GM19238 (cell line): ENCODE data around the gene MYCBP2.
"Not testable (repeated sequence)": the region's sequence is repeated elsewhere in the genome, so short reads cannot be mapped to it uniquely, and the experiment has no call there.

Experiments used
- DNase-seq: peaks from one replicate; pipeline ENCODE4 v3.0.0; 2011; ENCODE audit warnings: low spot score; ENCODE audit not compliant: insufficient read length

Gene MYCBP2

DNA sequence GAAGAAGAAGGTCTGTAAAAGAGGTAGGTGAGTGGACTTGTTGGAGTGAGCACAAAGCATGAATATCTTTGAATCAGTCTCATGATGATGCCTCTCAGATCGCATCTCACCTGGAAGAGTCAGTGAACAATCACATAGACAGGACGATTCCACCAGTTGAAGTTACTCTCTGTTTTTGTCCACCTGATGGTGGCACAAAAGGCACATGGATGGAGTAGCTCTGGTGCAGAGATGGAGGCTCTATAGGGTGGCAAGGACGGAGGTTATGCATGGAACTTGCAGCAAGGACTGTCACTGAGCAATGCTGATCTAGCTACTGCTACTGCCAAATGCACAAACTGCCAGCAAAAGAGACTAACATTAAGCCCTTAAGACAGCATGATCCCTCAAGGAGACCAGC is 10.3 kb upstream of the MYCBP2 start:
- no peak for DNase-seq

DNA sequence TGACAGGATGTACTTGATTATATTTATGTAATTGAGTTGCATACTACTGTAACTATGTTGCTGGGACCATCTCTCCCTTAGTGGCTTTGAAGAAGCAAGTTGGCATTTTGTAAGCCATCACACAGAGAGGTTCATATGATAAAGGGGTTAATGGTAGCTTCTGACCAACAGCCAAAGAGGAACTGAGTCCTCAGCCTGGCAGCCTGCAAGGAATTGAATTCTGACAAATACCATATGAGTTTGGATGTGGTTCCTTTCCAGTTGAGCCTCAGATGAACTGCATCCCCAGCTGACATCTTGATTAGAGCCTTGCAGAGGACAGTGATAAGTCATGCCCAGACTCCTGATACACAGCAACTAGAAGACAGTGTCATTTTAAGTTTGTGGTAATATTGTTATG is 8.6 kb upstream of the MYCBP2 start:
- no peak for DNase-seq

DNA sequence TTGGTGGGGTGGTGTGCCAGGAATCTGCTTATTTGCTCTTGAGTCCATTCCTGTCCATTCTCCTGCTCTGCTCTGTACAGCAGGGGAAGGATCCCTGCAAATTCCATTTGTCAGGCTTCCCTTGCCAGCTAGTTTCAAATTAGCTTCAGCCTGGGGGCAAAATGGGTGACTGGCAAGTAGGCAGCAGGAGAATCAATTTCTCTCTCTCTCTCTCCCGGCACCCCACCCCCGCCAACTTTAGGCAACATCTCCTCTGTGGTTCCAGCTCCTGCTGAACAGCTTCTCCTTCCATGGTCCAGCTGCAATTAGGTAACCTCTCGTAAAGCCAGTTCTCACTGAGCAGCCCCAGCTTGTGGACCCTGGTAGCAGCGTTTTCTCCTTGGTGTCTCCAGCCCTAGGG is 6.7 kb upstream of the MYCBP2 start:
- no peak for DNase-seq

DNA sequence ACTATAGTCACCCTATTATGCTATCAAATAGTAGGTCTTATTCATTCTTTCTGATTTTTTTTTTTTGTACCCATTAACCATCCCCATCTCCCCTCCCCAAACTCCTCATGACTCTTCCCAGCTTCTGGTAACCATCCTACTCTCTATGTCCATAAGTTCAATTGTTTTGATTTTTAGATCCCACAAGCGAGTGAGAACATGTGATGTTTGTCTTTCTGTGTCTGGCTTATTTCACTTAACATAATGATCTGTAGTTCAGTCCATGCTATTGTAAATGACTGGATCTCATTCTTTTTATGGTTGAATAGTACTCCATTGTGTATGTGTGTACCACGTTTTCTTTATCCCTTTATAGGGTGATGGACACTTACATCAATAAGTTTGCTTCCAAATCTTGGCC is 4.5 kb upstream of the MYCBP2 start:
- no peak for DNase-seq

DNA sequence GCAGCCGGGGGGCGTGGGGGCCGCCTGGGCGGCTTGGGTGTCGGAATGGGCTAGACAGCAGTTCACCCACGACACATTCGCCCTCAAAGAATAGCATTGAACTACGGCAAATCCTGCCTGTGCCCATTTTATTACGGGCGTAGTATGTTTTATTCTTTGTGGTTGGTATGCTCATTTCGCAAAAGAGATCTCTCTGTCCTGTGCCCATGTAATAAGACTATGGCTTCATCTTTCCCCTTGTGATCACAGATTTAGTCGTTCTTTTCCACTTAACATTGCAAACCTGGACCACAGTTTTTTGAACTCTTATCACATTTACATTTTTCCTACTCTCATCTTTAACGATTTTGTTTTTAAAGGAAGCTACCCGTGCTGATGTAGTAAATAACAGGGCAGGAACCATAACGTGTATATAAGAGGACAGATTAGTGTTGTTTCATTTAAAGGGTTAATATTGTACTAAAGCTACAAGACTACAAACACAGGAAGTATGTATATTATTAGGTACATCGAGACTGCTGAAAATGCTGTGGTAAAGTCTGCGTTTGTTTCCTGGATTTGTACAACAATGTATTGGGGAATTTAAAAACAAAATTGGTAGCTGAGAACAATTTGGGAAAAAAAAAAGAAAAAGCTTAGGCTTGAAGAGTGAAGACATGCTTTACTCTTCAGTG is 3.2 kb upstream of the MYCBP2 start:
- no peak for DNase-seq

DNA sequence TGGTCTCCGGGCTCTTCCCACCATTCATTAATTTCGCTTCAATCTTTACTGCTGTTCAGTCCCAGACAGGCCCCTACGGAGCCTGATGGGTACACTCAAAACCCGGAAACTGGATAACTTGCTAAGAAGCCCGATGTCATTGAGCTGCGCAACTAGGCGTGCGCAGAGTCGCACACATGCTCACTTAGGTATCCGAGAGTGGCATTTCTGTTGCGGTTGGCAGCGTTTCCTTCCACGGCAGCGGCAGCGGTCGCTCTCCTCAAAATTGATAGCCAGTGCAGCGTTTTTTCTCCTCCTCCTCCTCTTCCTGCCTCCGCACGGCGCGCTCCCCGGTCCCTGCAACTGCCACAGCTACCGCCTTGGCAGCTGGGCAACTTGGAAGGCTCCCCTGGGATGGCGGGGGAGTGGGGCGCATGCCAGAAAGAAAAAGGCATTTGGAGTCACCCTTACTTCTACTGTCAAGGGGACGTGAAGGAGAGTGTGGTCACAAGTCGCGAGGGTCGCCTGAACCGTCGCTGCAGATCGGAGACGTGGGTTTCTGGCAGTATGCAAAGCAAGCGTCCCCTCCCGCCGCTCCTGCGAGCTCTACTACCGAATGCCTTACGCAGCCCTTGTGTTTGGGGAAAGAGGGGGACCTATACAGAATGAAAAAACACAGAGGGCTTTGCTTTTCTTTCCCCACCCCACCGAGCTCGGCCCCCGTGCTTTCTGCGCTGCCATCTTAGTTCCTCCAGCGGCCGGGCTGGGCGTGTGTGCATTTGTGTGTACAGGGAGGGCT is 2.4 kb upstream of the MYCBP2 start:
- DNase-seq = peak; percentile 66

DNA sequence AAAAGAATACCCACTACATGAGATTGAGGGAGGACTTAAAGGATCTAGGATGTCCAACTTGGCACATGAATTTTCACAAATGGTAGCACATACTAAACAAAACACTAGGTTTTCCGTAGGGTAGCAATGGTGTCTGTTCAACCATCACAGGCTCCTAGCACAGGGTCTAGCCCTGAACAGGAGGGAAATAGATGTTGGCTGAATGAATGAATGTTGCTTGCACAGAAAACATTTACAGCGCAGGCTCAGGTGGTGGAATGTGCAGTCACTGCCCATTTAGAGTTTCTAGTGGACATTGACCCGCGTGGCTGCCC is 1.9 kb upstream of the MYCBP2 start:
- no peak for DNase-seq

DNA sequence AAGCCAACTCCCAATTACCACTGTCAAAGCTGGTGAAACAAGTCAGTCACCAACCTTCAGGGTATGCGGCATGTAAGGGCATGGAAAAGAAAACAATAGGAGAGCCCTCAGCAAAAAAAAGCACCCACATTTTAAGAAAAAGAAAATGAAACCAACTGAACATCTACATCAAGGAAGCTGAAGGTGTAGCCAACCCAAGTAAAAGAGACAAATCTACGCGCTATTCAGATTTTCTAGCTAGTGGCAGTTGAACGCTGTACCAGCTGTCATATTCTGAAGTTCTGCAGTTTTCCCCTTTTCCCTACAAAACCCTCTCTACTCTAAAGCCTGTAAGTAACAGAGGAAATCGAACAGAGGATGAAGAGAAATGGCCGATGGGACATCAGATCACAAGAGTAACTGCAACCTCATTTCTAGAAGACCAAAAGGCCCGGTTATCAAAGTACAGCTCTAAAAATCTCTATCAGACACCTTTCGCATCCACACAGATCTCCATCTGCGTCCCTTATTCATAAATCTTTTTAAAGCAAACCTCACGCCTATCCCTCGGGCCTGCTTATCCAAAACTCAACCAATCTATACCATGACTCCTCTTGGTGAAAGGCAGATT is 1.4 kb downstream of the MYCBP2 start:
- no peak for DNase-seq

DNA sequence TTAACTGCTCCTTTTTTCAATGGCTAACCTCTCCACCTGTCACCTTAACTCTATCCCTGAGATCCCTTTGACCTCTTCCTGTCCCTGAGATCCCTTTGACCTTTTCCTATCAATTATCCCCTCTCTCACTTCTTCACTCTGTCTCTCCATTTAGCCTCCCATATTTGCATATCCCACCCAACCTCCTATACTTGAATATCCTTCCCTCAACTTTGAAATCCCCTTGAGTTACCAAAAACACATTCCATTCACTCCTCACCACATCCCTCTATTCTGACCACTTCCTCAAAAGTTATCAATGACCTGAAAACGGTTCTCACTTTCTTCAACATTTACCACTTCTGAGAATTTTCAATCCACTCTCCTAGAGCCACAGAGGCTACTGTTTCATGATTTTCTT is 3.0 kb downstream of the MYCBP2 start:
- DNase-seq = no peak

DNA sequence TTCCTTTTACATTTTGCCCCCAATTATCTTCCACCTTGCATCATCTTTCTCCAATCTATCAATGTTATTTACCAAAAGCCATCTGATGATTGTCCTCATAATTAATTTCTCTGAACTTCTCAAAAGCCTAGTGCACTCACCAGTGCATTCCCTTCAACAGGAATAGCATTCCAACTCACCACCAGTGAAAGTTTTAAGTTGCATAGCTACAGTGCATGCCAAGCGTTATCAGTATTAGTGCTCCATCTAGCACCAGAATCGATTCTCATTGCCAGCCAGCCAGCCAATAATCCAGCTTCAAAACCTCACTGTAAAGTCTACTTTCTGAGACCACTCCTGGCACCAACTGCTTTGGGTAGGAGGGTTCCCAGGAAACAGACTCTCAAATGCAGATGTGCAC is 7.4 kb downstream of the MYCBP2 start:
- no peak for DNase-seq

DNA sequence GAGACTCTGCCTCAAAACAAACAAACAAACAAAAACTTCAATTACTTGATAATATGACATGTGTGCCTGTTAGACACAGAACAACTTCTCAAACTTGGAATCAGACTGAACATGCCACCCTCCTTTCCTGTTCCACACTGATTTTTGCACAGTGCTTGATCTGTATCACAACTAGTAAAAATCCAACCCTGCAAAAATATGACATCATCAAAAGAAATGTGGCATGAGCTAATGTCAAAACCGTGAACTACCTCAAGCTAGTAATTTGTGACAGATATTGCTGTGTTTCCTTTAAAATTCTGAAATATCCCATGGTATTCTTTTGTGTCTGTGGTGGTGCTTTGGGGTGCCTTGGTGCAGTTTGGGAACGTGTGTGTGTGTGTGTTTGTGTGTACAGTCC is 8.2 kb downstream of the MYCBP2 start:
- DNase-seq = no peak

DNA sequence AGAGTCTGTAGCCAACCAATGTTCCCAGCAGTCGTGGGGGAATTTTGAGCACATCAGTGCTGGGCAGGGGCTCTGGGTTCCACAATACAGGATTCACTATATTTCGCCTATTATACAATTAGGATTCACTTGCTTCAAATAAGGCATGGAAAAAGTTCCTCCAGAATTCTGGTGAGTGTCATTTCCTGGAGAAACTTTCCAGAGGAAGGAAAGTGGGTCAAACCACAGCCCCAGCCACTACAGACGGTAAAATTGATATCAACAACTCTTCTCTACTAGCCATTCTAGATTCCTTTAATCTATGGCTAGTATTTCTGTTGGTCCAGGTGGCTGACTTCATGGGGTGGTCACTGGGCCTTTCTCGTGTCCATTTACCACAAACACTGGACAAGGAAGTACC is 10.5 kb downstream of the MYCBP2 start:
- no peak for DNase-seq

DNA sequence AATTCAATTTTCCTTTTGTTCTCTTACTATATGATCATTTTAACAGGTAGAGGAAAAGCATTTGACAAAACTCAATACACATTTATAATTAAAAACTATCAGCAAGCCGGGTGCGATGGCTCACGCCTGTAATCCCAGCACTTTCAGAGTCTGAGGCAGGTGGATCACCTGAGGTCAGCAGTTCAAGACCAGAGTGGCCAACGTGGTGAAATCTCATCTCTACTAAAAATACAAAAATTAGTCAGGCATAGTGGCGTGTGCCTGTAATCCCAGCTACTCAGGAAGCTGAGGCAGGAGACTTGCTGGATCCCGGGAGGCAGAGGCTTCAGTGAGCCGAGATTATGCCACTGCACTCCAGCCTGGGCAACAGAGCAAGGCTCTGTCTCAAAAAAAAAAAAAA is 11.4 kb downstream of the MYCBP2 start:
- not testable (repeated sequence) for DNase-seq

DNA sequence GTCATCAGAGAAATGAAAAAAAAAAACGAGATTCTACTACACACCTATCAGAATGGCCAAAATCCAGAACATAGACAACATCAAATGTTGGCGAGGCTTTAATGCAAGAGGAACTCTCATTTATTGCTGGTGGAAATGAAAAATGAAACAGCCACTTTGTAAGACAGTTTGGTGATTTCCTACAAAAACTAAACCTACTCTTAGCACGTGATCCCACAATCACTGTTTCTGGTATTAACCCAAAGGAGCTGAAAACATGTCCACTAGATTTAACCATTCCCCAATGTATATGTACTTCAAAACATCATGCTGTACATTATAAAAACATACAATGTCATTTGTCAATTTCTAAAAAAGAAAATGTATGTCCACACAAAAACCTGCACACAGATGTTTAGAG is 13.0 kb downstream of the MYCBP2 start:
- DNase-seq = no peak

DNA sequence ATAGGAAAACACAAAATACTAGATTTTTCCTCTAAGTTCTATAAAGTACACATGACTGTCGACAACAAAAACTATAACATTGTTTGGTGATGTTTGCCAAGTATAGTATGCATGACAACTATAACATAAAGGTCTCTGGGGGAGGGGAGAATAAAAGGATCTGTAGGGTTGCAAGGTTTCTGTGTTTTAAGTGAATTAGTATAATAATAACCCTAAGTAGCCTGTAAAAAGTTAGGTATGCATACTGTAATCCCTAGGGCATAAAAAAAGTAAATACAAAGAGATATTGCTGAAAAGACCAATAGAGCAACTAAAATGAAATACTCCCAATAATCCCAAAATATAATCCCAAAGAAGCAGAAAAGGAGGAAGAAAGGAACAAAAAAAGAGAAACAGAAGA is 14.6 kb downstream of the MYCBP2 start:
- DNase-seq = no peak

DNA sequence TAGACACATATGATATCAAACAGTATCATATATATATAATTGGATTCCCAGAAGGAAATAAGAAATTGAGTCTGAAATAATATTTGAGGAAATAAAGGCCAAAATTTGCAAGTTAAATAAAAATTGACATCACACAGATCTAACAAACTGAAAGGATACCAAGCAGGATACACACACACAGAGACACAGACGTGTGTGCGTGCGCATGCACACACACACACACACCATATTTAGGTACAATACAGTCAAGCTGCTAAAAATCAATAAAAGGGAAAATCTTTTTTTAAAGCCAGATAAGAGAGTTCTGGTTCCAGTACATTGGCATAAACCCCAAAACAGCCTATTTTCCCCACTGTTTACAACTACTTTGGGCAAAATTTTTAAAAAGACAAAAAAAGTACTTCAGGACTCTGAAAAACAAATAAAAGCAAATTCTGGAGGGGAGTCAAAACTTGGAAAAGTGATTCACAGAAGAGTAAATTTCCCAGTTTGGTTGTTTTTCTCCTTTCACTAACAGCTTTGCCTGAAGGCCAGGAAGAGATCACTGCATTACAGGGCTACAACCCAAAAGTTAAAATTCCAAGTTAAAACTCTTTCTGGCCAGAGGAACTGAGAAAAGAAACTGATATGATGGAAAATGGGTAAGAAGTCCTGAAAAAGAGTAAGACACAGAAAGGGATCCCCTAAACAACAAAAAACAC is 16.2 kb downstream of the MYCBP2 start:
- no peak for DNase-seq

DNA sequence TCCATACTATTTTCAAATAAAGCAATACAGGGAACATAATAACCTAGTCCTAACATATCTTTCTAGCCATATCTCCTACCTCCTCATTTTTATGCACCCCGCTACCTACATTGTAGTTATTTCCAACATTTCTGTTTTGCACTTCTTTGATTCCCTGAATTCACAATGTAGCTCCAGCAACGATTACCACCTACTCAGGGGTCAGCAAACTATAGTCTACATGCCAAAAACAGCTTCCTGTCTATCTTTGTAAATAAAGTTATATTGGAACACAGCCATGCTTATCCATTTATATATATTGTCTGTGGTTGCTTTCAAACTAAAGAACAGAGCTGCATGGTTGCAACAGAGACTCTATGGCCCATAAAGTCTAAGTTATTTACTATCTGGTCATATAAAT is 16.7 kb downstream of the MYCBP2 start:
- no peak for DNase-seq

DNA sequence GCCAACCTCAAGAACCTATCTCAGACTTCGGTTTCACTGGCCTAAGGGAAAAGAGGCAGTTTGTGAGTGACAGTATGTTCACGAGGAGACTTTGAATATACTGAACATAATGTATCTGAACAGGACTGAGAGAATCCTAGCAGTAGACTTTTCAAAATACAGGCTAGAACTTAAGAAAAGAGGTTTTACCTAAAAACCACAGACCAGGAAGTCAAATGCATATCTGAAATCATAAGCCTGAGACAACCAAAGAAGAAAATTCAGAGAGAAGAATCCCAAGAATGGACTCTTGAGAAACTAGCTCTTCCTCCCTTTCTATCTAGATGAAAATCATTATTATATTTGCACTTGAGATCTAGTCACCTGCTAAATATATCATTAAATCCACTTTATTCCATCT is 17.6 kb downstream of the MYCBP2 start:
- no peak for DNase-seq

DNA sequence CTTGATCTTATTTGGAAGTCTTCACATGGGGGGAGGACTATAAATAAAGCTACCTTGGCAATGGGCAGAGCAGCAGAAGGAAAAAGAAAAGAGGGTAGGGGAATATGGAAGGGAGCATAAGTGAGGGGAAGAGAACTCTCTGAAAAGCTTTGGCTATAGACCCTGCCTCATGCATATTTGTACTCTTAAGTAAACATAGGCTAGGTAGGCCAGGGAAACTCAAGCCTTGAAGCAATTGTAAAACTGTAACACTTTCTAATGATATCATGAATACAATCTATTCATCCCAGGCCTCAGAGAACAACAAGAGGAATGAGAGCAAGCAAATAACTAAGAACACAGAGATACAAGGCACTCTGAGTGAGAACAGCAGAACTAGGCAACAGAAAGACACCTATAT is 20.4 kb downstream of the MYCBP2 start:
- DNase-seq = no peak

DNA sequence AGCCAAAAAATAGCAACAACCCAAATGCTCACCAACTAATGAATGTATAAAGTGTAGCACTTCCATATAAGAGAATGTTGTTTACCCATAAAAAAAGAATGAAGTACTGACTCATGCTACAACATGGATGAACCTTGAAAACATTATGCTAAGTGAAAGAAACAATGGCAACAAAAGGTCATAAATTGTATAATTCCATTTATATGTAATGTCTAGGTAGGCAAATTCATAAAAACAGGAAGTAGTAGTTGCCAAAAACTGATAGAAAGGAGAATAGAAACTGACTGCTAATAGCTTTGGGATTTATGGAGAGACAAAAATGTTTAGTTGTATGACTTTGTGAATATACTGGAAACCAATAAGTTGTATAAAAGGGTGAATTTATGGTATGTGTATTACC is 21.6 kb downstream of the MYCBP2 start:
- no peak for DNase-seq

DNA sequence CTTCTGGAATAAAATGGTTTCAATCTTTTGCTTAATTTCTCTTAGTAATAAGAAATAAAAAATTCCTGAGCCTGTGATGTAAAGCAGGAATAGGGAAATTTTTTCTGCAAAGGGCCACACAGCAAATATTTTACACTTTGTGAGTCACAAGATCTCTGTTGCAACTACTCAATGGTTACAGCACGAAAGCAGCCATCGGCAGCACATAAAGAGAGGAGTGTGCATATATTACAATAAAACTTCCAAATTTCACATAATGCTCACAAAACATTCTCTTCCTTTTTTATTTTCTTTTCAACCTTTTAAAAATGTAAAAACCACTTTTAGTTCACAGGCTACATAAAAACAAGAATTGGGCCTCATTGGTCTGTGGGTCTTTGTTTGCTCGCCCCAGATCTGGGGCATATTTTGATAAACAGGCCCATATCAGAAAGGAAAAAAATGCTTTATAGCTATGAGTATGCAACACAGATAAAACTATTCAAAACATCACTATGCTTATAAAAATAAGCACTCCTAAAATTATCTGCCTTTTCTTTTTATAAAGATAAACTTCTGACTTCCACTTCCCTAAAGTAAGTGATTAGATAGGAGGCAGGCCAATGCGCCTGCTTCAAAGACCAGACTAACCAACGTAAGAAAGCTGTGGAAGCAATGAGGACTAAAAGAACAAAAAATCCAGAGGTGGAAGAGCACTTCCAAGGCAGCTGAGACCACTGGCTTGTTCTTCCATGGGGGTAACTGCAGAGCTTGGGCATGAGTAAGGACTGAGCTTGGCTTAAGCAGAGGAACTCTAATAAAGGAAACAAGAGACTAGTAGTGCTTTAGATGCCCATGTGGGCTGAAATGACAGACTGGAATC is 26.5 kb downstream of the MYCBP2 start:
- DNase-seq = no peak
